Measurements from ENCODE around the gene RELB. TPM values are rescaled to one million over a fixed set of nuclear protein-coding genes. Genes with fewer than 3 reads are reported as not detected.

Gene RELB
- total RNA-seq, 1 donor from 2014 or later = 9.0 TPM

DNA sequence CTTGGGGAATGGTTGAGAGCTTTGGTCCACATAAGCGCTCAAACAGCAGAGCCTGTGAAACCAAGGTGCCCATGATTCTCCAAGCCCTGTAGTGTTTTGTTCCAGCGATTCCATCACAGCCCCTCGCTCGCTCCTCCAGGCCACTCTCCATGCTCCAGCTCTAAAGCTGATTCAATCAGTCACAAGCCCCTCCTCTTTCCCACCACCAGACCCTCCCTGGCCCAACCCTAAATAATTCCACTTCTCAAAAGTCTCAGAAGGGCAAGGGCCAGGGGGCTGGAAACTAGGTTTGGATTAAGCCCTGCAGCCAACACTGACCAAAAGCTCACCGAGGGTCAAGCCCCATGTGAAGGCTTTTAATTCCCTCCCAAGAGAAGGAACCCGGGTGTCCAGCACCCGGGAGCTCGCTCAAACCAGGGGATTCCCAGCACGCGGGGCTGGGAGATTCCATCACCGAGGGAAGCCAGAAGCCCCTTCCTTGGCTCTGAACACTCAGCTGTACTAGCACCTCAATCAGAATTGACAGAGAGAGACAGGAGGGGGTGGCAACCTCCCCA is 73.6 kb downstream of the RELB start:
- no peak for DNase-seq (ENCODE audit: low spot score)
- intact Hi-C loops (cut with DNase I) = loop anchor here (5.0 kb wide), 2 partner anchors 38 to 102 kb away; partner anchors contain the start of genes BLOC1S3, CLASRP and TRAPPC6A

DNA sequence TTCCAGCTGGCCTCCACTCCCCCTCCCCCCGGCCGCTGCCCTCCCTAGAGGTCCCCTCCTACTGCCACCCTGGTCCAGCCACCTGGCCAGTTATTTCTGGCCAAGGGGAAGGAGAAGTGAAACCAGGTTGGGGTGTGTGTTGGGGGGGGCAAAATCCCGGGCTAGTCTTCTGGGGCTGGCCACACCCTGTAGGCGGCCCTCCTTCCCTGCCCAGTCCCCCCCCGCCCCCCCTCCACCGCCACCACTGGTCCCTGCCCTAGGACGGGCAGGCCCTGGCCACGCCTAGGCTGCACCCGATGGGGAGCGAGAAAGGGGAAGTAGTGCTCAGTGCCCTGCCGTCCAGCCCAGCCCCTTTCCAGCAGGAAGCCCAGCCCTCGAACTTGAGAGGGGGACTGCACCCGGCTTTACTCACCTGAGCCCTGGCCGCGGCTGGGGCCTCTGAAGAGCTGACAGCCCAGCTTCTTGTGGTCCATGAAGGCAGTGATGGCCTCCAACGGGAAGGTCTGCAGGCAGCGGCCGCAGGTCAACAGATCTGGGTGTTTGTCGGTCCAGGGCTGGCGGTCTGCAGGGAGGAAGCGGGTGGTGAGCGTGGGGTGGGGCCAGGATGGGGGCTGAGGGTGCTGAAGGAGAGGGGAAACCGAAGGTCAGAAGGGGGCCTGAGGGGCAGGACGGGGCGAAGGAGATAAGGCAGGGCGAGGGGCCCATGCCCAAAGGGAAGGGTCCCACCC is 74.2 kb downstream of the RELB start:
- intact Hi-C loops (cut with DNase I) = loop anchor here (5.0 kb wide), 2 partner anchors 38 to 102 kb away; partner anchors contain the start of genes BLOC1S3, CLASRP and TRAPPC6A
- DNase-seq (ENCODE audit: low spot score) = peak; percentile 91

DNA sequence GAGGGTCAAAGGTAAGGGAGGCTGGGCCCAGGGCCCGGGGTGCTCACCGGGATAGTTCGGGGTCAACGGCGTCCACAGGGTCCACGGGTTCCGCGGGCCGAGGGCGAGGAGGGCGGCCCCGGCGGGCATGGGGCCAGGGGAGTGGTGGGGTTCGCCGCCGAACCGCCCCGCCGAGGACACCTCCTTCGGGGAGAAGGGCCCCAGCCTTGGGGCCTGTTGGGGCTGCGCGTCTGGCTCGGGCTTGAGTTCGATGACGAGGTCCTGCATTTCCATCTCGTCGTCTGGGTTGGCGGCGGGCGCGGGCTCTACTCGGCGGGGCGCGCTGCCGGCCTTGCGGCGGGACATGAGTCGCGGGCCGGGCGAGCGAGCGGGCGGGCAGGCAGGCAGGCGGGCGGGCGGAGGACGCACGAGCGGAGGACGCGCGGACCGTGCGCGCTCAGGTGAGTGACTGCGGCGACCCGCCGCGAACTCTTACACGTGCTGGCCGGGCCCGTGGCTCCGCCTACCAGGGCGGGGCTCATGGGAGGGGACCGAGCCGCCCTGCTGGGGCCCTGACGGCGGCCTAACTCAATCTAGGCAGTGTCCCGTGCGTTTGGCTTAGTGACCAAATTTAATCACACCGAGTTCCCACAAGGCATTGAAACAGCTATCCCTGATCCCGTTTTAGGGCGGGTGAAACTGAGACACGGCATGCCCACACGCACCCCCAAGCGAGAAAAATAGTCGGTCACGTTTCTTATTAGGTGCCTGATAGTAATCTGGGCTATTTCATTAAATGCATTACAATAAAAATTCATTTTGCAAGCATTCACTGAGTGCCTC is 75.0 kb downstream of the RELB start, which contains the start of gene ZNF296:
Gene ZNF296, minus strand, starts transcription at position 450 of the 822 bp plus-strand sequence. Its CDS starts 105 bp downstream, at position 345.
- intact Hi-C loops (cut with DNase I) = loop anchor here (5.0 kb wide), 2 partner anchors 39 to 101 kb away; partner anchors contain the start of genes BLOC1S3, CLASRP and TRAPPC6A
- peak; percentile 91 for DNase-seq (ENCODE audit: low spot score)

DNA sequence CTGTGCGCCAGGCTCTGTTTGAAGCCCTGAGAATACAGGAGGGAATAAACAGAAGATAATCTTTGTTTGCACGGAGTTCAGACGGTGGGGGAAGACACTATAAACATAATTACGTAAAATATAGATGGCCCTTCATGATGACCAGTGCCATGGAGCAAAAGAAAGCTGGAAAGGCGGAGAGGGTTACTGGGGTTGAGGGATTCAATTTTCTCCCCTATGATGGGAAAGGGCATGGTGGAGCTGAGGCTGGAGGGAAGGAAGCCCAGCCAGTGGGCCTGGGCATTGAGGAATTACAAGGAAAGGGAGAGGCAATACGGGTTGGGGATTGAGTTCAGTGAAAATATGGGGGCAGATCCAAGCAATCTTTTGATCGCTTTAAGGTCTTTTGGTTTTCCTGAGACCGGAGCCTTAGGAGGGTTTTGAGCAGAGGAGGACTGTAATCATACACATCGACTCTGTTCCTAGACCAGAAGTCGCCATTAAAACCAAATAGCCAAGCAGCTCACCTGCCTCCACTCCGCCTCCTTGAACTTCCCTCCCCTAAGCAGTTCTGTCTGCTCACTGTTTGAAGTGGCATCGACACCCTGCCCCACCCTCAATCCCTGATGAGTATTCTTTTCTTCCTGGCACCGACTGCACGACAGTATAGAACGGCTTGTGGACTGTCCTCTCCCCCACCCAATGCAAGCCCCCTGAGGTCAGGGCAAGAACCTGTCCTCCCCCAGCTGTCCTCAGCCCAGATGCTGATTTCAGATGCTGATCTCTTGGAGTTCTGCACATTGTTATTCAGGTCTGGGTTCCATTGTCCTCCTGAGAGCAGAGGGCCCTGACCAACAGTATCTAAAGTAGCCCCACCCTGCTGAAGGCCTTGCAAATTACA is 75.8 kb downstream of the RELB start:
- intact Hi-C loops (cut with DNase I) = loop anchor here (5.0 kb wide), 2 partner anchors 40 to 100 kb away; partner anchors contain the start of genes BLOC1S3, CLASRP and TRAPPC6A
- no peak for DNase-seq (ENCODE audit: low spot score)

DNA sequence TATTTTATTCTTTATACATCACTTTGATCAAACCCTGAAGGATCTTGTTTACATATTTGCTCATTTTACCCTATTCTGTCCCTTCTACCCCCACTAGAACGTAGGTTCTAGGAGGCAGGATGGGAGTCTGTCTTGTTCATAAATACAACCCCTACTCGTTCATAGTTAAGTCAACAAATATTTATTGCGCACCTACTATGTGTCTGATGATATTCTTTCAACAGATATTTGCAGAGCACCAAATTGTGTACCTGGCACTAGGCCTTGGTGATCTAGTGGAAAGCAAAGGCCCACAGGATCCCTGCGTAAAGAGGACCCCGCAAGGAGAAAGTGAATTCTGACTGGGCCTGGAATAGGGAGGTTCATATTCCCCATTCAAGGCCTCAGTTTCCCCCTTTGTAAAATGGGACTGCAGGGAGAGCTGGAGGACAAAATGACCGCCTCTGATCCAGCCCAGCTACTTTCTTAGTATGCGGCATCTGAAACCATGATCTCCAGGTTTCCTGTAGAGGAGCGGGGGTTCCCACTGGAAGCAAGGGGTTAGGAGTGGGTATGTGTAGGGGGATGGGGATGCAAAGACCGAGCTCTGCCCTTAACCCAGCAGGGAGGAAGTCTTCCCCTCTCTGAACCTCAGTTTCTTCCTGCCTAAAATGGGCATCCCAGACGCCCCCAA is 77.3 kb downstream of the RELB start:
- intact Hi-C loops (cut with DNase I) = loop anchor here (5.0 kb wide), 2 partner anchors 41 to 99 kb away; partner anchors contain the start of genes BLOC1S3, CLASRP and TRAPPC6A
- no peak for DNase-seq (ENCODE audit: low spot score)

DNA sequence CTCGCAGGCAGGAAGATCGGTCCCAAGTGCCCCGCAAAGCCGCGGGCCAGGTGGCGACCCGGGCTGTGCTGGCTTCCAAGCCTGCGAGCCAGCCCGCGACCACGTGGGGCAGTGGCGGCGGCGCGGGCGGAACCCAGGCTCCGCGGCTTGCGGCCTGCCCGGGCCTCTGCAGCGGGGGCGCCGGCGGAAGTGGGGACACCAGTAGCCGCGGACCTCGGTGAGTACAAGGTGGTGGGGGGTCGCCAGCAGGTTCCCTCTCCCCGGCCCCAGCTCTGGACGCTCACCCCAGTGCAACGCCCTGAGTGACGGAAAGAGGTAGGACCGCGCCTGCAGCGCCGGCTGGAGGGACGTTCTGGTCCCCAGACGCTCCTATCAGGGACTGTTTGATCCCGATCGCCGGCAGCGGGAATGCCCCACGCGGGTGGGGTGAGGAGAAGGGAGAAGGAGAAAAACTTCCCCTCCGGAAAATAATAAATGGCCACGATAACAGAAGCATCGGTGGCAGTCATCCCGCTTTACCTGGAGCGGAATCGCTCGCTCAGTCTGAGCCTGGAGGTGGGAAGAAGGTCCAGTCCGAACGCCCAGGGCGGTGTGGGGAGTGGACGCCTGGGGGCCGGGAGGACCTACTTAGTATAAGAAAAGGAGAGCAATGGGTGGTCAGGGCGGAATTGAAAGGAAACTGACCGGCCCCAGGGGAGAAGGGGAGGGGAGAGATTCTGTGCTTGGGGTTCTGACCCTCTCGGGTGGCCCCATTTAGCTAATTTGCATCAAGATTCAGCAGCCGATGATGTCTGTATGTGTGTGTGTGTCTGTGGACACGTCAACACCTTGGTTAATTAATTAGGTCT is 78.0 kb downstream of the RELB start, which contains the start of gene GEMIN7:
Gene GEMIN7, plus strand, starts transcription at position 198 of the 848 bp plus-strand sequence. CDS start 10,855 bp downstream, outside the sequence.
- intact Hi-C loops (cut with DNase I) = loop anchor here (5.0 kb wide), 2 partner anchors 42 to 98 kb away; partner anchors contain the start of genes BLOC1S3, CLASRP and TRAPPC6A
- no peak for DNase-seq (ENCODE audit: low spot score)

DNA sequence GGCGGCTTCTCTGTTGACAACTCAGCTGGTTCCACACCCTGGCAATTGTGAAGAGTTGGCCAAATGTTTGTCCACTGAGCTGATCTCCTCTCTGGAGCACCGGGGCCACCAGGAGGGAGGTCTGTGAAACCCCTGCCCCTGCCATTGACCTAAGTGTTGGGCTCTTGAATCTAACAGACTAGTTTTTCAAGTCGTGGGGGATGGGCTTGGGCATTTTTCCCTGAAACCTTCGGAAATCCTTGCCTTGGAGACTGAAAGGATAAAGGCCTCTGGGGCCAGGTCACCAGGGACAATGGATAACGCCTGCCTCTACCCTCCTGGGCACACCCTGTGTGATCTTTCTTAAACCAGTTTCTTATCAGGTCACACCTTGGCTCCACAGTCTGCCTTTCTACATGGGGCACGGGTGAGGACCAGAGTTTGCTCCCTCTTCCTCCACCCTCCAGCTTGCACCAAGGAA is 78.7 kb downstream of the RELB start:
- intact Hi-C loops (cut with DNase I) = loop anchor here (5.0 kb wide), 2 partner anchors 43 to 97 kb away; partner anchors contain the start of genes BLOC1S3, CLASRP and TRAPPC6A
- DNase-seq (ENCODE audit: low spot score) = no peak

DNA sequence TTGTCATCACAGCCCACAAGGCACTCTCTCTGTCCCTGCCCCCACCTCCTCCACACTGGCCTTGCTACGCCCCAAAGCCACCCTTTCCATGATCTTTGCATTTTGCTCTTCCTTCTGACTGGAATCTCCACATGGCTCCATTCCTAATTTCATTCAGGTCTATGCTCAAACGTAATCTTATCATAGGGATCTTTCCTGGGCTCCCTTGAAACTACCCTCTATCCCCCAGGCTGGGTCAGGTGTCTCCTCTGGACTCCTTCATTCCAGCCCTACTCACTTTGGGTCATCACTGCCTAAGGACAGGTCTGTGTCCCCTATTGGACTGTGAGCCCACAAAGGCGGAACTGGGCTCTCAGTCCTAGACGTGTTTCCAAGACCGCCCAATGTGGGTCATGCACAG is 80.9 kb downstream of the RELB start:
- DNase-seq (ENCODE audit: low spot score) = no peak
- intact Hi-C loops (cut with DNase I) = no loop called here

DNA sequence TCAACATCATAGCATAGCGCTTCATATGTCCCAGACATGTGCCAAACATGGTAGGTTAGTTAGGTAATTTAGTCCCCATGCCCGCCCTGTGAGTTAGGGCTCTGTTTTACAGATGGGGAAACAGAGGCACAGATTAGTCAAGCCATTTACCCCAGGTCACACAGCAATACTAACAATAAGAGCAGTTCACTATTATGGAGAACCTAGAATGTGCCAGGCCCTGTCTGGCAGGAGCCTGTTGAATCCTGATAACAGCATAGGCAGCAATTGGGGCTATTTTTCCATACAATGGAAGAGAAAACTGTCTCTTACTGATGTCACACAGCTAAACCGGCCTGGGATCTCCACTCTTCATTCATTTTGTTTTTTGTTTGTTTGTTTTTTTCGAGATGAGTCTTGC is 85.2 kb downstream of the RELB start:
- intact Hi-C loops (cut with DNase I) = no loop called here
- no peak for DNase-seq (ENCODE audit: low spot score)

DNA sequence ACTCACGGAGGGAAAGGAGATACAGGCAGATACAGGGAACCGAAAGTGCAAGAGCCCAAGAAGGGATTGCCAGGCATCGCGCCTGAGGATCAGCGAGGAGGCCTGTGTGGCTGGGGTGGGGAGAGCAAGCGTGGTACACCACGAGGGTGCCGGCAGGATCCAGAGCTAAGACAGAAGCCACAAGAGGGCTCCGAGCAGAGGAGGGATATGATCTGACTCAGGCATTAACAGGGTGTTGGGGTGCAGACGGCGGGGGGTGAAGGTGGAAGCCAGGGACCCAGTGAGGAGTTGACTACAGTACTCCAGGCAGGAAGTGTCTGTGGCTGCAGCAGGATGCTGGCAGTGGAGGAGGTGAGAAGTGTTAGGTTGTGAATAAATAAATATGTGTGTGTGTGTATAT is 86.3 kb downstream of the RELB start:
- DNase-seq (ENCODE audit: low spot score) = no peak
- intact Hi-C loops (cut with DNase I) = no loop called here

Other genes starting within 250 kb of the RELB start
- gene CBLC, start 223.6 kb upstream of the RELB start, total RNA-seq = not detected
- gene BCAM, start 192.4 kb upstream of the RELB start, total RNA-seq = 86.8 TPM
- 60.0 TPM for gene NECTIN2, start 155.2 kb upstream of the RELB start, total RNA-seq
- 43.0 TPM for gene TOMM40, start 110.2 kb upstream of the RELB start, total RNA-seq
- 26.6 TPM for gene APOE, start 95.7 kb upstream of the RELB start, total RNA-seq
- gene APOC1, start 86.9 kb upstream of the RELB start, total RNA-seq = 7.3 TPM
- not detected for gene APOC4, start 59.2 kb upstream of the RELB start, total RNA-seq
- gene APOC2, start 55.4 kb upstream of the RELB start, total RNA-seq = not detected
- gene CLPTM1, start 46.1 kb upstream of the RELB start, total RNA-seq = 87.4 TPM
- 45.6 TPM for gene CLASRP, start 37.6 kb downstream of the RELB start, total RNA-seq
- 0.13 TPM for gene ZNF296, start 75.0 kb downstream of the RELB start, total RNA-seq
- 10.7 TPM for gene GEMIN7, start 77.8 kb downstream of the RELB start, total RNA-seq
- 18.6 TPM for gene PPP1R37, start 91.7 kb downstream of the RELB start, total RNA-seq
- gene NKPD1, start 159.5 kb downstream of the RELB start, total RNA-seq = not detected
- gene TRAPPC6A, start 176.8 kb downstream of the RELB start, total RNA-seq = 19.9 TPM
- 5.0 TPM for gene BLOC1S3, start 177.3 kb downstream of the RELB start, total RNA-seq
- gene EXOC3L2, start 243.9 kb downstream of the RELB start, total RNA-seq = 1.7 TPM
- gene MARK4, start 249.8 kb downstream of the RELB start, total RNA-seq = 36.6 TPM

All from cardiac septum (tissue), 1 donor.